HL-60 (cell line): ENCODE data around the gene MEIOC.

Experiments used
- CTCF ChIP-seq: IDR thresholded peaks from one replicate; pipeline ENCODE4 v1.5.1; 2011; ENCODE audit warnings: low read length, control low read depth, inconsistent platforms; ENCODE audit not compliant: insufficient read depth
- GABPA ChIP-seq: IDR thresholded peaks from 2 replicates; pipeline ENCODE4 v1.6.1; 2012; ENCODE audit warnings: low read depth
- POLR2AphosphoS5 ChIP-seq: IDR thresholded peaks from 2 replicates; pipeline ENCODE4 v1.6.1; 2012; ENCODE audit warnings: low read depth
- REST ChIP-seq: IDR thresholded peaks from 2 replicates; pipeline ENCODE4 v1.6.1; 2012; ENCODE audit warnings: low read depth; ENCODE audit not compliant: insufficient replicate concordance
- SPI1 ChIP-seq: IDR thresholded peaks from 2 replicates; pipeline ENCODE4 v1.6.1; 2012; ENCODE audit warnings: low read depth, mild to moderate bottlenecking, borderline replicate concordance

- no peak for TF ChIP-seq CTCF
- no peak for TF ChIP-seq POLR2AphosphoS5
- no peak for TF ChIP-seq GABPA
- no peak for TF ChIP-seq REST
- TF ChIP-seq SPI1: no peak
These were observed 27.8 kb upstream of the MEIOC start for GRCh38 chr17:44628243-44629188.
